HG02623 (cell line): ENCODE data around the gene ADAMTS7.
"Not testable (repeated sequence)": the region's sequence is repeated elsewhere in the genome, so short reads cannot be mapped to it uniquely, and the experiment has no call there.

Source experiments
- ATAC-seq: cut with Tn5 transposase; IDR thresholded peaks from one replicate; pipeline ENCODE4 v1.9.1; 2021; ENCODE audit warnings: moderate library complexity; ENCODE audit not compliant: unreplicated experiment

Gene ADAMTS7

DNA sequence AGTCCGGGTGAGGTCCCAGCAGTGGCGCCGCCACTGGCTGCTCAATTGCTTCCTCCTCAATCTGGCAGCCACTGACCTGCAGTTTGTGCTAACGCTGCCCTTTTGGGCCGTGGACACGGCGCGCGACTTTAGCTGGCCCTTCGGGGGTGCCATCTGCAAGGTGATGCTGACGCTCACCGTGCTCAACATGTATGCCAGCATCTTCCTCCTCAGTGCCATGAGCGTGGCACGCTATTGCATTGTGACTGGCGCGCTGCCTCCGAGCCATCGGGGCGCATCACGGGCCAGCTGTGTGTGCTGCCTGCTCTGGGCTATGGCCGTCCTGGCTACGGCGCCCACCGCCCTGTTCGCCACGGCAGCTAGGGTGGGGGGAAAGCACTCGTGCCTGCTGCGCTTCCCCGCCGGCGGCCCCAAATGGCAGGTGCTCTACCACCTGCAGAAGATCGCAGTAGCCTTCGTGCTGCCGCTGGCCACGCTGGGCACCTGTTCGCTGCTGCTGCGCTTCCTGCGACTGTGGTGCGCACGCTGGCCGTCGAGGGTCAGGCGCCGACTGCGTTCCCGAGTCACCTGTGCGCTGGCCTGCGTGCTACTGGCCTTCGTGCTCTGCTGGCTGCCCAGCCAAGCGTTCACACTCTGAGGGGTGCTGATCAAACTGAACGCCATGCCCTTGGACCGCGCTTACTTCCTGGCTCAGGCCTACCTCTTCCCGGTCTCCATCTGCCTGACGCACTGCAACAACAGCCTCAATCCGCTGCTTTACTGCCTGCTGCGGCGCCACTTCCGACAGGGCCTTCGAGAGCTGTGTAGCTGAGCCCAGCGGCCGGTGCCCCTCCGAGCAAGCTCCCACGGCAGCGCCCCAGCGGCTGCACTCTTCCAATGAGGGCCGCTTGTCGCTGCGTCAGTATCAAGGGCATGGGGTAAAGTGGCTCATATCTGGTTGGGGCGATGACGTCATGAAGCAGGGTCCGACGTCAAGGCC is 20.3 kb upstream of the ADAMTS7 start:
- no peak for ATAC-seq

DNA sequence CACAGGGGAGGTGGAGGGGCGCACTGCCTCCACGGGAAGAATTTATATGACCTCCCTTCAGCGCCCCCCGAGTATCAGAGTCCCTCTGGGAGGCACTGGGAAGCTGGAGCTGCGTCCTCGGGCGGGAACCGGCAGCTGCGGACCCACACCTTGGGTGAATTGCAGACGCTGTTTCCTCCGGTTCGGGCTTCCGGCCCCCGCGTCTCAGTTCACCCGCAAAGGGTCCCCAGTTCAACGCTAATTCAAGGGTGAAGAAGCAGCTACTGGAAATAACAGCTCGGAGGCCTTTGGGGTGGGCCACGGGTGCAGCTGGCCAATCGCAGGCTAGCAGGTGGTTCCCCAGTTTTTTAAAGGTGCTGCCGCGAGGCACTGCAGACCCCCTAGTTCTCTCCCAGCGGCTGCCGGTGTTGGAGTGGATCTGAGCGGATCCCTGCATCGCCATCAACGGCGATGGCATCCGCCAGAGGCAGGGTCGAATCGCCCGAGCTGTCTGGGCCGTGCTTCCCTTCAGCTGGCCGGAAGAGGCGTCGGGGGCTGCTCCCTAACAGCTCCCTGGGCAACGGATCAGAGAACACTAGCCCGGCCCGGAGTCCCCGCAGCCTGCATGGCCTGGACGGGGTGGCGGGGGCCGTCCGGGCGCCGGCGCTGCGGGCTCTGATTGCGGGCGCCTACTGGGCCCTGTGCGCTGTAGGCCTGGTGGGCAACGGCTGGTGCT is 19.4 kb upstream of the ADAMTS7 start:
- no peak for ATAC-seq

DNA sequence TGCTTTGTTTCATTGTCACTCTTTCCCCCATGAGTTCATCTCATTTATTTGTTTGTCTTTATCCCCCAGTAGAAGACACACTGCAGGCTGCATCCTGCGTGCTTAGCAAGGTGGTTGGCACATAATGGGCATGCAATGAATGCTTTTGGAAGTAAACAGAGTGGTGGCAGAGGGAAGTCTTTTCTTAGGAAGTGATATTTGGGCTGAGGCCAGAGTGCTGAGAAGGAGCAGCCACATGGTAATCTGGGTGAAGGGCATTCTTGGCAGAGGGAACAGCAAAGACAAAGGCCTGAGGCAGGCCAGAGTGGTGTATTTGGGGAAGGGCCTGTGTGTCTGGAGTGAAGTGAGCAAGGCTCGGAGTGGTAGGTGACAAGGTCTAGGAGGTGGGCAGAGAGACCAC is 17.7 kb upstream of the ADAMTS7 start:
- ATAC-seq: no peak

DNA sequence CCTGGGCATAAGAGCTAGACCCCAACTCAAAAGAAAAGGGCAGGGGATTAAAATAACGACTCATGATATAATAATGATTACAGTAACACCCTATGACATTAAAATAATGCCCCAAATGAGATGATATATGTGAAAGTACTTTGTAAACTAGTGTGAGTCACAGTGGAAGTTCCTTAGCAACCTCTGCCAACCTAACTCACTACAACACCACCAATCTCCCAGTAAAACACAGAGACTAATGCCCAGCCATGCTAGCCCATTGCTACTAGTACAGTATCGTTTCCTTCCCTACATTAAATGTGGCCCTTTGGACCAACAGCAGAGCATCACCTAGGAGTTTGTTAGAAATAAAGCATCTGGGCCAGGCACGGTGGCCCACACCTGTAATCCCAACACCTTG is 11.2 kb upstream of the ADAMTS7 start:
- ATAC-seq: no peak

DNA sequence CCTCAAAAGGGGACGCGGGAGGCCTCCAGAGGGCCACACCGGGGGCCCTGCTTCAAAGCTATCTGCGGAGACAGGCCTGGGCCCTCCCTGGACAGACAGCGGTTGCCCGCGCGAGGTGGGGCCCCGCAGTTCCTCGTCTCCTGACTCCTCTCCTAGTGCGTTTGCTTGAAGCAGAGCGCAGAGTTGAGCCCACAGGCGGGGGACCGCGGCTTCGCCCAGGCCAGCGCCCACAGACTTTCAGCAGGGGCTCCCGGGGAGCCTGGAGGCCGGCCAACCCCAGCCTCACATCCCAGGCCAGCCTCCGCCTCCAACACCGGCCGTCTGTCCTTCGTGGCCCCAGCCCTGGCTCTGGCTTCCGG is 540 bp upstream of the ADAMTS7 start:
- no peak for ATAC-seq

DNA sequence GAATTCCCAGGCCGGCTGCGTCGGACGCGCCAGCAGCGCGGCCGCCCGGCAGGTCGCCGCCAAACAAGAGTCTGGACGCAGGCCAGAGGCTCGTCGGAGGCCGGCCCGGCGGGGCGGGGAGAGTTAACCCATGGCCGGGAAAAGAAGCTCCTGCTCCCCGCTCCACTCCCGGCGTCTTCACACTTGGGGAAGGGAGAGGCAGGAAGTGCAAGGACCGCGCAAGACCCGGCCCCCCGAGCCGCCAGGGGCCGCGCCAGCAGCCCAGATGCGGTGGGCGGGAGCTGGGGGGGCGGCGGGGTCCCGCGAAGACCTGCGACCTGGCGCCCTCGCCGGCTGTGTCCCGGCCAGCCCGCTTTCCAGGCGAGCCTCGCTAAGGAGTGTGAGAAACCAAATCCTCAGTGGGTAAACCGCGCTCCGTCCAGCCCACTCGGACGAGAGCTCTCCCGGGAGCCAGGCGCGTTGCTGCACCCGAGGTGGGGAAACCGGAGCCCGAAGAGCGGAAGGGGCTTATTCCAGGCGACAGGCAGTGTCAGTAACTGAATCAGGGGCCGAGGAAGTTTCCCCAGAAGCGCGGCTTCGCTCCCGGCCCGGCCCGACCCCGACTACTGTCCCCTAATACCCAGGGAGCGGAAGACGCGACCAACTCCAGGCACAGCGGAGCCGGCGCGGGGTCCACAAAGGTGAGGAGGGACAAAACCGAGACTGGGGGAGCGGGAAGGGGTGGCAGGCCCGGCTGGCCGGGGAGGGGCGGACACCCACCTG is 721 bp downstream of the ADAMTS7 start:
- ATAC-seq: no peak

DNA sequence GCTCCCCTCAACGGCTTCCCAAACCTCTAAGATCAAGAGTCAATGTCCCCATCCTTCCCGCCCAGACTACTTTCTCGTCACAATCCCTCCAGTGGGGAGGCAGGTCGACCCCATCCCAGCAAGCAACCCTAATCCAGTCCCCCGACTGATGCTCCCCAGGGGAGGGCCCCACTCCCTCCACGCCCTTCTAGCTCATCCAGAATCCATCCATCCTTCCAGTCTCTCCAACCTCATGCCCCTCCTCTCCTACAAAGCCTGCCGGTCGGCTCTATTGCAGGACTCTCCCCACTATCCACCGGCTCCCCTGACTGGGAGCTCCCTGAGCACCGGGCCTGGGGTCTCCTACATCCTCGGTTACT is 1.3 kb downstream of the ADAMTS7 start:
- no peak for ATAC-seq

DNA sequence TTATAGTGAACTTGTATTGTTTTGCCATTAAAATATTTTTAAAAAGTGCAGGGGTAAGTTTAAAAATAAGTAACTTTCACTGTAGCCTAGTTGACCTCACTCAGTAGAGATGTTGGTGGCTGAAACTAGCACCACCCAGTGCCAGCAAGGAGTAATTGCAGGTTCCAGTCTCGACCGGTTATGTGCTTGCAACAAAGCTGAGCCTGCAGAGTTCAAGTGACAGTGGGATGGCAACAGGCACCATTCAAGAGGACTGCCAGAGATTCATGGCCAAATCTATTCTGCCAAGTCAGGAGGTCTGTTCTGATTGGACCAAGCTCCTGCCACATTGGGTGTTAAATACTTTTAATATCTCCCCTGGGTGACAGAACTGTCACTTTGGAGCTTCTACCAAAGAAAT is 2.7 kb downstream of the ADAMTS7 start:
- no peak for ATAC-seq

DNA sequence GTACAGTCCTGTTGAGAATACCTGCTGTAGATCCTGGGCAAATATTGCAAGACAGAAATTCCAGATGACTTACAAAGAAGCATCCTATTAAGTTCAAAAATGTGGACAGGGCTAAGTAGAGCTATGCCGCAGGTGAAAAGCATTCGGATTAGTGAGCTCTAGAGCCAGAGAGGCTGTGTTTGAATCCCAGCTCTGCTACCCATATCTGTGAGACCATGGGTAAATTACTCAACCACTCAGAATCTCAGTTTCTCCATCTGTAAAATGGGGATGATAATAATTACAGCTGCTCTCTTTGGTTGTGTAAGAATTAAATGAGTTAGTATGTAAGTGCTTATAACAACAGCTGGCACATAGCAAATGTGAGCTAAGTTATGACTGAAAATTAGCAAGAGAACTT is 3.9 kb downstream of the ADAMTS7 start:
- no peak for ATAC-seq

DNA sequence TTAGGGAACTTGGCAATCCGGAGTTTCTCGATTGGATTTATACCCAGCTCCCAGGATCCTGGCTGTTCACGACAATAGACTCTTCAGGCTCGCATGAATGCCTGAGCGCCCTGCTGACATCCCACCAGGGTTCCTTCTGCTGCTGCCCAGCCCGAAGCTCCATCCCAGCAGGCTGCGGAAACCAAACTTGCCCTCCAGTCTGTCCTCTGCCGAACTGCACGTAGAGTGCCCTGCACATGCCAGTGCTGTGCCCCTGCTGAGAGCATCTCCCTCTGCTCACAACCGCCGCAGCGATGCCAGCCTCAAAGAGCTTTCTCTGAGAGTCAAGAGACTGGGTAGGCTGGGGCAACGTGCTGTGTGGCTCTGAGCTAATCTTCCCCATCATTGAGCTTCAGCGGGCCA is 6.9 kb downstream of the ADAMTS7 start:
- no peak for ATAC-seq

DNA sequence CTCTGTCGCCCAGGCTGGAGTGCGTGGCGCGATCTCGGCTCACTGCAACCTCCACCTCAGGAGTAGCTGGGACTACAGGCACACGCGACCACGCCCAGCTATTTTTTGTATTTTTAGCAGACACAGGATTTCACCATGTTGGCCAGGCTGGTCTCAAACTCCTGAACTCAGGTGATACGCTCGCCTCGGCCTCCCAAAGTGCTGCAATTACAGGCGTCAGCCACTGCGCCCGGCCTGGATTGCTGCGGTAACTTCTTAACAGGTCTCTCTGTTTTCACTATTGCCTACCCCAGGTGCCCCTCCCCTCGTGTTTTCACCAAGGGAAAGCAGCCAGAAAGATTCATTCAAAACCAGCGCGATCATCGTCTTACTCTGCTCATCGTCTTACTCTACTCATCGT is 10.5 kb downstream of the ADAMTS7 start:
- ATAC-seq: no peak

DNA sequence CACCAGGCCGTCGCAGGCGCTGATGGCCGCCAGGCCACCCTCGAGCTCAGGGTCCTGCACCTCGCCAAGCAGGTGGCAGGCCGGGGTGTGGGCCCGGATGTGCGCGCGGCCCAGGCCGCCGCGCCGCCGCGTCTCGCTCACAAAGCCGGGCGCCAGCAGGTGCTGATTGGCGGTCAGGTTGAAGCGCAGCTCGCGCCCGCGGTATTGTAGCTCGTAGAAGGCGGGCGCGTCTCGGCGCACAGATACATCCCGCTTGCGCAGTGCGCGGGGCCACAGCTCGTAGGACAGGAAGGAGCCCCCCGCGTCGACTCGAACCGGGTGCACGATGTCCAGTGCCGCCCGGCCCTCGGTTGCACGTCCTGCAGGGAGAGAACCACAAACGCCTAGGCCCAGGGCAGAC is 11.1 kb downstream of the ADAMTS7 start:
- no peak for ATAC-seq

DNA sequence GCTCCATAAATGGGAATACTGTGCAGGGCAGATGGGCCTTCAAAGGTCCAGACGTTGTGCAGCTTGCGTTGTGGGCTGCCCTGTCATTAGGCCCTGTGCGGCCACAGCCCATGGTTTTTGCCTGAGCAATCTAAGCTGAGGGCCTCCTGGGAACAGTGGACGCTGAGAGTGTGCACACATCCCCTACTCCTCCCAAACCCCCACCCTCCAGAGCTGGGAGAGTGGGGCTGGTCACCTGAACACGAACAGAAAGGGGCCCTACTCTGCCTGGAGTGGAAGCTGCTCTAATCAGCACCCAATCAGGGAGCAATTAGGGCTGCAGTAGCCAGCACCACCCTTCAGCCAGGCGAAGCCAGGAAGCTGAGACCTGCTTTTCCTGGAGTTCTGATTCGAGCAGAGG is 12.2 kb downstream of the ADAMTS7 start:
- not testable (repeated sequence) for ATAC-seq

DNA sequence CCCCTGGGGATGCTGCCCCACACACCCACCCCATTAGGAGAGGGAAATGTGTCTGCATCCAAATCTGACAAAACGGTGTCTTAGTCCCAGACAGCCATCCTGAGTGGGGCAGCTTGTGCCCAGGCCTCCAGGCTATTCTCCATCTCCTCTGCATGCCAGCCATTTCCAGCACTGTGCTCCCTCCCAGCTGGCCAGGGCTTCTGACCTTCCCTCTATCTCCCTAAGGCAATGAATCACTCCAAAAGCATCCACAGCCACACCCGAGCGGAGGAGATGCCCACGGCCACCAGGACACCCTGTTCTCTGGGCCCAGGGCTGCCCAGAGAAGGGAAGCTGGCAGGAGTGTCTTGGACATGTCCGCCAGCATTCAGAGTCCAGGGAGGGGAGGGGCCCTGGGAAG is 12.9 kb downstream of the ADAMTS7 start:
- ATAC-seq: not testable (repeated sequence)

DNA sequence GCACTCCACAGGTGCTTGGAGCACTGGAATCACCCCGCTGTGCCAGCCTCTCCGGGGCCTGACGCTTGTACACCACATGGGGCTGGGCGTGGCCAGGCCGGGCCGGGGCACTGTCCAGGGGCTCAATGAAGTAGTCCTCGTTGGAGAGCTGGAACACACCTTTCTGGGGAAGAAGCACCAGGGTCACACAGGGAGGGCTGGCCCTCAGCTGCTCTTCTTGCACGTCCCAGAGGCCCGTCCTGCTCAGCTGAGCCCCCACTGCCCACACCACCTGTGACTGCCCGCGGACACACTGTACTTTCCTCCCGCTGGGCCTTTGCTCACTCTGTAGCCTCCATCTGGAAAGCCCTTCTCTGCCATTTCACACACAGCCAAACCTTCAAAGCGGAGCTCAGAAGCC is 13.3 kb downstream of the ADAMTS7 start:
- ATAC-seq: no peak

DNA sequence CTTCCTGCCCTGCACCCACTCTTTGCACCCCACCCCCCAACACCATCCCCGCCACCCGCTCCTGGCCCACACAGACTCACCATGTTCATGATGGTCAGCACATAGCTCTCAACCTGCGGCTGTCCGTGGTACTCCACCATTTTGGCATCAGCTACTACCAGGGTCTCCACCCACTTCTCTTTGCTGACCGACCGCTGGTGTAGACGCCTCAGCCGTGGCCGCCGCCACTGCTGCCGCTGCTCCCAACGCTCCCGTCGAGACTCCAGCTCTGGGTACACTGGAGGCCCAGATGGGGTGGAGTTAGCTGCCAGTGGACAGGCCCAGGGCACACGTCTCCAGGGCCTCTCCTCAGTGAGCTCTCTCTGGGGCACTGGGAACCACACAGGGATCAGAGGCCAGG is 14.8 kb downstream of the ADAMTS7 start:
- no peak for ATAC-seq

DNA sequence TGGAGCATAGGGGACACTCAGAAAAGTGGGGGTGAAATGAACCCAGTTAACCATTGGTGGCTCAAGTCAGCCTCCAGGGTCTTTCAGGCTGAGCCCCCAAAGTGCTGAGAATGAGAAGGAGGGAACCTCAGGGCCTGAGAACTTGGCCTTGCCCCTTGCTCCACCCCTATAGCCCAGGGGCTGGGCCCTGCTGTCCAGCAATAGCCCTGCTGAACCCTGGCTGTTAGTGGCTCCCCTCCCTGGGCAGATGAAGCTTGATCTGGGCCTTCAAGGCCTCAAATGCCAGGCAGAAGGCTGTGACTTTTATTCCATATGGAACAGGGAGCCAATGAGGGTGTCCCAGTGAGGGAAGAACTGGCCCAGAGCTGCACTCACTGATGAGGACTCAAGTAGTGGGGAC is 16.2 kb downstream of the ADAMTS7 start:
- ATAC-seq: no peak

DNA sequence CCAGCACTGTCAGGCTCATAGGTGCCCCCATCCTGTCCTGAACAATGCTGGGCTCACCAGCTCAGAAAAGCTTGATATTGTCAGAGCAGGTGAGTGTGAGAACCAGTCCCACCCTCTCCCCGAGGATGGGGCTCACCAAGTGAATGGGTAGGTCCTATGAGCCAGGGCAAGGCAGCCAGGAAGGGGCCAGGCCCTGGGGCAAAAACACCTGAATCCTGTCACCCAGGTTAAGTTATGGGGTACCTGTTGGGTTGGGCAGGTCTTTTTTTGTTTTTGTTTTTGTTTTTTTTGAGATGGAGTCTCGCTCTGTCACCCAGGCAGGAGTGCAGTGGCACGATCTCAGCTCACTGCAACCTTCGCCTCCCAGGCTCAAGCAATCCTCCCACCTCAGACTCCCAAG is 16.8 kb downstream of the ADAMTS7 start:
- not testable (repeated sequence) for ATAC-seq

DNA sequence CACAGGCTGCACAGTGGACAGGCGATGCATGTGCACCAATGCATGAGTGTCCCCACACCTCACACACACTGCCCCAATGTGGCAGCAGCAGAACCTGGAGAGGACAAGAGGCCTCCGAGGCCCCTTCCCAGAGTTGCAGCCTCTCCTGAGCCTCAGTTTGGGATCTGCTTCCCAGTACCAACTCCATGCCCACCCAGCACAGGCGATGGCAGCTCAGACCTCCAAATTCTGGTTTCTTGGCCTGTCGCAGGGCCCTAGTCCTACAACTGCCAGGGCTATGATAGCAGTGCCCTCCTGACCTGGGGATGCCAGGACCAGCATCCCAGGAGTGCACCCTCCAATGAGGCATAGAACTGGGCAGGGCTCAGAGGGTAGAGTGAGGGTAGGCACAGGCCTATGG is 19.9 kb downstream of the ADAMTS7 start:
- no peak for ATAC-seq

DNA sequence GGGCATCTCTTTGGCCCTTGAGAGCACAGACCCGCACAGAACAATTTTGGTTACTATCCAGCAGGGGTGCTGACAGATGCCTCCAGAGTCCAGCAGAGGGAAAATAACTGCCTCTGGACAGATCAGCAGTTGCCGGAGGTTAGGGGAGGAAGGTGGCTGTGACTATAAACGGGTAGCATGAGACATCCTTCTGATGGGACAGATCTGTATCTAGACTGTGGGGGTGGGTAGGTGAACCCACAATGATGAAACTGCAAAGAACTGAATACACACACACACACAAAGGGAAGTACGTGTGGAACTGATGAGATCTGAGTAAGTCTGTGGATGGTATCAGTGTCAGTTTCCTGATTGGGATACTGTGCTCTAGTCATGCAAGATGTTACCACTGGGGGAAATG is 21.2 kb downstream of the ADAMTS7 start:
- no peak for ATAC-seq

DNA sequence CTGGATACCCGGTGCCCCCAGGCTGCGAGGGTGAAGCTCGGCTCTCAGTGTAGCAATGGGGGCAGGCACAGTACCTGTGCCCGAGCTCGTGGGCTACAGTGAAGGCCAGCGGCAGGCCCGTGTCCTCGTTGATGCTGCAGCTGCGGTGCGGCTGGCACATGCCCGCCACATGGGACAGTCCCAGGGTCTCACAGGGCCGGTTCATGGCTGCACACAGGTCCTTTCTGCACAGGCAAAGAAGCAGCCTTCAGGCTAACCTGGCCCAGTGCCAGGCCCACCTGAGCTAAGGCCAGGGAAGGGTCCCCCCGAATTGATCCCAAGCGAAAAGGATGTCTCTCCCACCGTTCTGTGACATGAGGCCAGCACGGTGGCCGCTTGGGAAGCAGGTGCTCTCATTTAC is 21.6 kb downstream of the ADAMTS7 start:
- no peak for ATAC-seq
